GM20000 (cell line): ENCODE results near the gene CRTC3.
A peak's percentile ranks its signal among the peaks of the same experiment; 100 is the strongest.
"Not testable (repeated sequence)": the region's sequence is repeated elsewhere in the genome, so short reads cannot be mapped to it uniquely, and the experiment has no call there.

Experiments used
- DNase-seq: peaks from one replicate; pipeline ENCODE4 v3.0.0; 2012; ENCODE audit warnings: low spot score
- CTCF ChIP-seq: IDR thresholded peaks from 2 replicates; pipeline ENCODE4 v1.5.1; 2012; ENCODE audit warnings: mild to moderate bottlenecking, control low read depth; ENCODE audit errors: extremely low read depth, missing control alignments

The CRTC3 gene

GRCh38 chr15:90659481-90659880 is 129.8 kb downstream of the CRTC3 start:
- DNase-seq = no peak
- TF ChIP-seq CTCF = no peak

- peak; percentile 80 for DNase-seq
- no peak for TF ChIP-seq CTCF
Observed at GRCh38 chr15:90660195-90660998, 130.7 kb downstream of the CRTC3 start.

GRCh38 chr15:90660999-90661330 is 131.2 kb downstream of the CRTC3 start:
- DNase-seq = not testable (repeated sequence)

- not testable (repeated sequence) for DNase-seq
Observed at GRCh38 chr15:90664081-90664461, 134.3 kb downstream of the CRTC3 start.

- no peak for DNase-seq
- no peak for TF ChIP-seq CTCF
Observed at GRCh38 chr15:90664650-90665287, 135.0 kb downstream of the CRTC3 start.

GRCh38 chr15:90665288-90666134 is 135.8 kb downstream of the CRTC3 start:
- DNase-seq = peak; percentile 81
- TF ChIP-seq CTCF = no peak

GRCh38 chr15:90666135-90666909 is 136.6 kb downstream of the CRTC3 start:
- DNase-seq = no peak
- TF ChIP-seq CTCF = no peak
